ENCODE results near the gene BMPR1A.

DNA sequence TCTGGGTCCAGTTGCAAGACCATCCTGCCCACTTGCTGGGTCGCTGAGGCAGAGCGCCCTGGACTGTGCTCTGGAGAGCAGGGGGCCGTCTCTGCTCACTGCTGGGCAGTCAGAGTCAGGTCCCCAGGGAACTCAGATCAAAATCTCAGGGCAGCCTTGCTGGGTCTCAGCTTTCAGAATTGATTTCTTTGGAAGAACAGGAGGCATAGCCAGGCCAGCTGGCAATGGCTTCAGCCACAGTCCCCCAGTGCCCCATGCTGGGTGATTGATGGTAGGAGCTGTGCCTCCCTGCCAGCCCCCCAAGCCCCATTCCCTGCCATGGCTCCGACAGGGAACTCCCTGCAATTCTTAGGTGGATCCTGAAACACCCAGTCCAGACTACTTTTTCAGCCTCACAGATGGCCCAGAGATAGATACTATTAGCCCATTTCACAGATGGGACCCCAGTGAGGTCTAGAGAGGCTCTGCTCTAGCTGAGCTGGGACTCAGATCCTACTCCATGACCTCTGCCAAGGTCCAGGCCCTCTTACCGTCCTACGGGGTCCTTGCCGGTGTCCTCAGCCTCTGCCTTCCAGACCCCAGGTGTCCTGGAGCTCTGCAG lies 200.5 kb downstream of the BMPR1A start:
- TF ChIP-seq POLR2A (IDR thresholded peaks at IDR 0.05; ENCODE audit: low read depth, low read length) (no peak), FOS (IDR thresholded peaks at IDR 0.05; ENCODE audit: low read depth, low read length) (no peak), CHD1 (IDR thresholded peaks at IDR 0.05; ENCODE audit: low read depth, low read length) (no peak), SMC3 (IDR thresholded peaks at IDR 0.05; ENCODE audit: low read depth, low read length) (no peak), RCOR1 (IDR thresholded peaks at IDR 0.05; ENCODE audit: insufficient replicate concordance, low read length) (no peak), BHLHE40 (IDR thresholded peaks at IDR 0.05; ENCODE audit: low read depth, low read length) (no peak), MAFK (IDR thresholded peaks at IDR 0.05; ENCODE audit: low read depth, low read length) (no peak)
- TF ChIP-seq, protein P1, sequence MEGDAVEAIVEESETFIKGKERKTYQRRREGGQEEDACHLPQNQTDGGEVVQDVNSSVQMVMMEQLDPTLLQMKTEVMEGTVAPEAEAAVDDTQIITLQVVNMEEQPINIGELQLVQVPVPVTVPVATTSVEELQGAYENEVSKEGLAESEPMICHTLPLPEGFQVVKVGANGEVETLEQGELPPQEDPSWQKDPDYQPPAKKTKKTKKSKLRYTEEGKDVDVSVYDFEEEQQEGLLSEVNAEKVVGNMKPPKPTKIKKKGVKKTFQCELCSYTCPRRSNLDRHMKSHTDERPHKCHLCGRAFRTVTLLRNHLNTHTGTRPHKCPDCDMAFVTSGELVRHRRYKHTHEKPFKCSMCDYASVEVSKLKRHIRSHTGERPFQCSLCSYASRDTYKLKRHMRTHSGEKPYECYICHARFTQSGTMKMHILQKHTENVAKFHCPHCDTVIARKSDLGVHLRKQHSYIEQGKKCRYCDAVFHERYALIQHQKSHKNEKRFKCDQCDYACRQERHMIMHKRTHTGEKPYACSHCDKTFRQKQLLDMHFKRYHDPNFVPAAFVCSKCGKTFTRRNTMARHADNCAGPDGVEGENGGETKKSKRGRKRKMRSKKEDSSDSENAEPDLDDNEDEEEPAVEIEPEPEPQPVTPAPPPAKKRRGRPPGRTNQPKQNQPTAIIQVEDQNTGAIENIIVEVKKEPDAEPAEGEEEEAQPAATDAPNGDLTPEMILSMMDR (conservative IDR thresholded peaks at IDR 0.05; ENCODE audit: low read depth, low read length) = no peak
- TF ChIP-seq, protein P2, sequence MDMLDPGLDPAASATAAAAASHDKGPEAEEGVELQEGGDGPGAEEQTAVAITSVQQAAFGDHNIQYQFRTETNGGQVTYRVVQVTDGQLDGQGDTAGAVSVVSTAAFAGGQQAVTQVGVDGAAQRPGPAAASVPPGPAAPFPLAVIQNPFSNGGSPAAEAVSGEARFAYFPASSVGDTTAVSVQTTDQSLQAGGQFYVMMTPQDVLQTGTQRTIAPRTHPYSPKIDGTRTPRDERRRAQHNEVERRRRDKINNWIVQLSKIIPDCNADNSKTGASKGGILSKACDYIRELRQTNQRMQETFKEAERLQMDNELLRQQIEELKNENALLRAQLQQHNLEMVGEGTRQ (IDR thresholded peaks at IDR 0.05; ENCODE audit: low read depth, low read length) = no peak
